DOHH2 (cell line): ENCODE results near the gene ASAP2.

Experiments used
- H3F3A ChIP-seq: fragments of 200-600 bp; sonication (generic), shearing (Covaris generic); 2 replicates; pipeline ENCODE4 v1.6.0; 2016; ENCODE audit warnings: antibody characterized with exemption, mild to moderate bottlenecking; ENCODE audit not compliant: control insufficient read depth, insufficient read depth
- H3K27ac ChIP-seq: fragments of 200-600 bp; sonication (generic); 2 replicates; pipeline ENCODE4 v1.5.1; 2014; ENCODE audit warnings: low read depth, mild to moderate bottlenecking, low read length, moderate library complexity
- H3K27me3 ChIP-seq: fragments of 200-600 bp; sonication (generic); 2 replicates; pipeline ENCODE4 v1.6.1; 2014; ENCODE audit warnings: mild to moderate bottlenecking, low read length, mixed read lengths; ENCODE audit not compliant: control insufficient read depth
- H3K36me3 ChIP-seq: fragments of 200-600 bp; sonication (generic); 2 replicates; pipeline ENCODE4 v1.6.1; 2014; ENCODE audit warnings: mild to moderate bottlenecking, low read length, moderate library complexity, mixed read lengths; ENCODE audit not compliant: control insufficient read depth
- H3K4me1 ChIP-seq: fragments of 200-600 bp; sonication (generic); 2 replicates; pipeline ENCODE4 v1.6.1; 2014; ENCODE audit warnings: mild to moderate bottlenecking, low read length, mixed read lengths; ENCODE audit not compliant: control insufficient read depth
- H3K4me2 ChIP-seq: fragments of 200-600 bp; sonication (generic); 2 replicates; pipeline ENCODE4 v1.6.0; 2014; ENCODE audit warnings: mild to moderate bottlenecking, low read length, moderate library complexity
- H3K4me3 ChIP-seq: fragments of 200-600 bp; sonication (generic); 2 replicates; pipeline ENCODE4 v1.5.1; 2014; ENCODE audit warnings: mild to moderate bottlenecking, low read length, mixed read lengths
- H3K79me2 ChIP-seq: fragments of 200-600 bp; sonication (generic); 2 replicates; pipeline ENCODE4 v1.6.1; 2014; ENCODE audit warnings: mild to moderate bottlenecking, low read length, mixed read lengths; ENCODE audit not compliant: control insufficient read depth
- H3K9me2 ChIP-seq: fragments of 200-600 bp; sonication (generic); replicated peaks from 2 replicates; pipeline ENCODE4 v1.6.1; 2014; ENCODE audit warnings: mild to moderate bottlenecking, low read length, mixed read lengths; ENCODE audit not compliant: control insufficient read depth
- H3K9me3 ChIP-seq: fragments of 200-600 bp; sonication (generic); 2 replicates; pipeline ENCODE4 v1.6.1; 2014; ENCODE audit warnings: antibody characterized with exemption, low read length, mixed read lengths; ENCODE audit not compliant: control insufficient read depth, insufficient read depth
- H4K20me1 ChIP-seq: fragments of 200-600 bp; sonication (generic); 2 replicates; pipeline ENCODE4 v1.6.0; 2014; ENCODE audit warnings: low read depth, mild to moderate bottlenecking, antibody characterized with exemption, low read length, moderate library complexity; ENCODE audit not compliant: control insufficient read depth, insufficient read depth
- EZH2phosphoT487 ChIP-seq: fragments of 200-600 bp; sonication (generic); IDR thresholded peaks from 2 replicates; pipeline ENCODE4 v1.6.1; 2017; ENCODE audit warnings: borderline replicate concordance, mild to moderate bottlenecking, antibody characterized with exemption, low read length, moderate library complexity, mixed read lengths
- TF ChIP-seq, protein P1 (sequence below): fragments of 200-600 bp; sonication (generic); IDR thresholded peaks from one replicate; pipeline ENCODE4 v1.5.1; 2014; ENCODE audit warnings: antibody characterized with exemption, mild to moderate bottlenecking, low read depth, low read length; ENCODE audit not compliant: poor library complexity, severe bottlenecking

ASAP2 gene

DNA sequence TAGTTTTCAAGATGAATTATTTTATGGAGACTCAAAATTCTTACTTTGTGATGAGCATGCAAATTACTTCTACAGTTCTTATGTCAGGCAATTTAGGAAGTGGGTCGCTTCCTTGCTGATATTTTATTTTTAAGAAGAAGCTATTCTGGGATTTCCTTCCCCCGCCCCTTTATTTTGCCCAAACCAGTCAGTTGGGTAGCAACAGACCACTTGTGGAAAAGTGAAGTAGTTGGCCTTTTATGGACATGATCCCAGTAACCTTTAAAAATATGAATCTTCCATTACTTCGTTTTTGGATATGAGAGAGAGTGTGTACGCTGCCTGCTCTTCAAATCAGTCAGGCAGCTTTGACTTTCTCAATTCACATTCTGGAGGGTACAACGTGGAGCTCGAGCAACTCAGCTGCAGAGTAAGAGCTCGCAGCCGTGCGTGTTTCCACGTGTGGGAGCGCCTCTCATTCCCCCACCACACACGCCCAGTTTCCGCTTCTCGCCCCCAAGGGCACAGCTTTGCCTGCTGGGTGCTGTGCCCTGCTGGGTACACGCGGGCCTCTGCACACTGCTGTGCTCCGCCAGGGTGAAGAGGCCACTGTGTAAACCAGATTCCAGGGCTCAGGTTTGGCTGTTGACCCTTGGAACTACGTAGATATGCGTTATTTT is 124.1 kb downstream of the ASAP2 start:
- H3K36me3 ChIP-seq: no peaks in the 10 kb centered on the region
- no peaks in the 10 kb centered on the region for H3K9me3 ChIP-seq
- H3K4me2 ChIP-seq: peak overlapping the region; percentile 42
- H3K79me2 ChIP-seq: no peaks in the 10 kb centered on the region
- peaks cover 6% of the 10 kb centered on the region; the same call in 1 of the 2 replicates for H3K27me3 ChIP-seq
- no peaks in the 10 kb centered on the region for H3F3A ChIP-seq
- H3K27ac ChIP-seq: no peak overlapping the region
- H3K4me1 ChIP-seq: peaks cover 20% of the 10 kb centered on the region
- TF ChIP-seq, protein P1, sequence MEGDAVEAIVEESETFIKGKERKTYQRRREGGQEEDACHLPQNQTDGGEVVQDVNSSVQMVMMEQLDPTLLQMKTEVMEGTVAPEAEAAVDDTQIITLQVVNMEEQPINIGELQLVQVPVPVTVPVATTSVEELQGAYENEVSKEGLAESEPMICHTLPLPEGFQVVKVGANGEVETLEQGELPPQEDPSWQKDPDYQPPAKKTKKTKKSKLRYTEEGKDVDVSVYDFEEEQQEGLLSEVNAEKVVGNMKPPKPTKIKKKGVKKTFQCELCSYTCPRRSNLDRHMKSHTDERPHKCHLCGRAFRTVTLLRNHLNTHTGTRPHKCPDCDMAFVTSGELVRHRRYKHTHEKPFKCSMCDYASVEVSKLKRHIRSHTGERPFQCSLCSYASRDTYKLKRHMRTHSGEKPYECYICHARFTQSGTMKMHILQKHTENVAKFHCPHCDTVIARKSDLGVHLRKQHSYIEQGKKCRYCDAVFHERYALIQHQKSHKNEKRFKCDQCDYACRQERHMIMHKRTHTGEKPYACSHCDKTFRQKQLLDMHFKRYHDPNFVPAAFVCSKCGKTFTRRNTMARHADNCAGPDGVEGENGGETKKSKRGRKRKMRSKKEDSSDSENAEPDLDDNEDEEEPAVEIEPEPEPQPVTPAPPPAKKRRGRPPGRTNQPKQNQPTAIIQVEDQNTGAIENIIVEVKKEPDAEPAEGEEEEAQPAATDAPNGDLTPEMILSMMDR: no peak
- TF ChIP-seq EZH2phosphoT487: no peak
- no peaks in the 10 kb centered on the region for H3K9me2 ChIP-seq
- 0 out of 2 replicates have a peak overlapping the region, but pooled peaks have one; percentile 9 for H3K4me3 ChIP-seq
- no peaks in the 10 kb centered on the region for H4K20me1 ChIP-seq

DNA sequence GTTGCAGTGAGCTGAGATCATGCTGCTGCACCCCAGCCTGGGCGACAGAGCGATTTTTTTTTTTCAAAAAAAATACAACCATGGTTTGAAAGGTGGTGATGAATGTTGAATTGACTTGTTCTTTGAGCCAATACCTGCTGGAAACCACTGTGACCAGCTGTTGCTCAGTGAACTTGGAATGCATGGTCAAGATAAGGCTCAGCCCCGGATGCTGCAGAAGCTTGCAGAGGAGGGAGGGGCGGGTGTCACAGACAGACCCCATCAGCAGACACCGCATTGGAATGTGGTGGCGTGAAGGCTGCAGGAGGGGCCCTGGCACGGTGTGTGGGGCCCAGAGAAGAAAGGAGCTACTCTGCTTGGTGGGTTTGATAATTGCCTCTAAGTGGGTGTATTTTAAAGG is 125.1 kb downstream of the ASAP2 start:
- TF ChIP-seq, protein P1: no peak
- no peak for TF ChIP-seq EZH2phosphoT487
- no peak overlapping the region for H3K4me3 ChIP-seq
- H3K9me2 ChIP-seq: no peaks in the 10 kb centered on the region
- H3K36me3 ChIP-seq: no peaks in the 10 kb centered on the region
- H3F3A ChIP-seq: no peaks in the 10 kb centered on the region
- H3K27me3 ChIP-seq: 0 out of 2 replicates have a peak, but pooled peaks cover 5% of the 10 kb centered on the region
- no peaks in the 10 kb centered on the region for H4K20me1 ChIP-seq
- no peaks in the 10 kb centered on the region for H3K79me2 ChIP-seq
- H3K9me3 ChIP-seq: no peaks in the 10 kb centered on the region
- no peak overlapping the region for H3K27ac ChIP-seq
- peaks cover 27% of the 10 kb centered on the region for H3K4me1 ChIP-seq
- no peak overlapping the region for H3K4me2 ChIP-seq

DNA sequence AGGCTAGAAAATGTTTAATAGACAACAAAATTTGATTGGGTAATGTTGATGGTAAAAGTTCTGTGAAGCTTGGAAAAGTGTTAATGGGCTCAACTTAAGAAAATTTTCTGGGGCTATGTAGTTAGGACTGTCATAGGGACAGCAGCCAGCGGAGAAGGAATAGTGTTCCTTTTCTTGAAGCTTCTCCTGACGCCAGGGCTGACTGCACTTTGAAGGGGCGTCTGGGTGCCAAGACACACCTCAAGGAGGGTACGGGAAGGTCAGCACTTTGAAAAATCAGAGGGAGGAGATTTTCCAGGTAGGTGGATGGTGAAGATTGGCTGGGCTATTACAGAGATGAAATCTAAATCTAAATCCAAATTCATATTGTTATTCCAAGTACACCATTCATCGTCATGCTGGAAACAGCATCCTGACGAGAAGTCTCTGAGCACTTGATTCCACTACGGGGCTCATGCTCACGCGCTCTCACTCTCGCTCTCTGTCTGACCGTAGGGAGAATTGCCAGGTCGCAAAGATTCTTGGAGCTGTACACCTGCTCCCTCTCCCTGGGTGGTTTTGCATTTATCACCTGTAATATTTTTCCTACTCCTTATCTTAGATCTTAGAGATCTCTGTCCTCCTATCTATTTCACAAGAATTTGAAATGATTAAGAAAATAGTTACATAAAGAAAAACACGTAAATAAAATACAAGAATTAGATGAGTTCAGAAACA is 125.7 kb downstream of the ASAP2 start:
- TF ChIP-seq, protein P1: no peak
- no peak for TF ChIP-seq EZH2phosphoT487
- Histone ChIP-seq H3K27ac (no peak overlapping the region), H3F3A (no peaks in the 10 kb centered on the region), H3K9me2 (no peaks in the 10 kb centered on the region), H3K9me3 (no peaks in the 10 kb centered on the region), H4K20me1 (no peaks in the 10 kb centered on the region), H3K27me3 (0 out of 2 replicates have a peak, but pooled peaks cover 5% of the 10 kb centered on the region), H3K4me1 (peaks cover 29% of the 10 kb centered on the region), H3K36me3 (no peaks in the 10 kb centered on the region), H3K4me2 (no peak overlapping the region), H3K4me3 (no peak overlapping the region), H3K79me2 (no peaks in the 10 kb centered on the region)
